PC-3 (cell line): ENCODE measurements around the gene HS3ST5.

Experiments used
- EZH2 ChIP-seq: fragments of 300-600 bp; sonication (generic); IDR thresholded peaks from one replicate; pipeline ENCODE4 v1.6.1; 2017; ENCODE audit warnings: antibody characterized with exemption, mild to moderate bottlenecking, low read length; ENCODE audit not compliant: unreplicated experiment
- EZH2phosphoT487 ChIP-seq: fragments of 300-600 bp; sonication (generic); IDR thresholded peaks from 2 replicates; pipeline ENCODE4 v1.6.1; 2018; ENCODE audit warnings: mild to moderate bottlenecking, antibody characterized with exemption, low read length, borderline replicate concordance
- TF ChIP-seq, protein P1 (sequence below): fragments of 300-600 bp; sonication (generic); conservative IDR thresholded peaks from 2 replicates; pipeline ENCODE4 v1.5.1; 2017; ENCODE audit warnings: antibody characterized with exemption, low read depth, mild to moderate bottlenecking, low read length

DNA sequence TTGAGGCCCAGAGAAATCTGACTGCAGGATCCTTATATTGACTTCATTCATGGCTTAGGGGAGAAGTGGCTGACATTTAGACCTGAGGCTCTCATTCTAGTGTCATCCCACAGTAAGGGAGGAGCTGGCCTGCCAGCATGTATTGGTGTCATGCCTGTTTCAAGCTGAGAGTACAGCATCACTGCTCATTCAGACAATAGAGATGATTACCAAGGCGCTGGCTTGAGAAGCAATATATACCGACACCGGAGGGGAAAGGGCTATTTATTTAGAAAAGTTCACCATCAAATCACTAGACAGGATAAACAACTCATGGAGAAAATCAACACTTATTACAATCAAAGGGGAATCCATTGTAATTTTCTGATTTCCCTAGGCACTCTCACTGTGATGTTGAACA lies 287.5 kb downstream of the HS3ST5 start:
- TF ChIP-seq, protein P1, sequence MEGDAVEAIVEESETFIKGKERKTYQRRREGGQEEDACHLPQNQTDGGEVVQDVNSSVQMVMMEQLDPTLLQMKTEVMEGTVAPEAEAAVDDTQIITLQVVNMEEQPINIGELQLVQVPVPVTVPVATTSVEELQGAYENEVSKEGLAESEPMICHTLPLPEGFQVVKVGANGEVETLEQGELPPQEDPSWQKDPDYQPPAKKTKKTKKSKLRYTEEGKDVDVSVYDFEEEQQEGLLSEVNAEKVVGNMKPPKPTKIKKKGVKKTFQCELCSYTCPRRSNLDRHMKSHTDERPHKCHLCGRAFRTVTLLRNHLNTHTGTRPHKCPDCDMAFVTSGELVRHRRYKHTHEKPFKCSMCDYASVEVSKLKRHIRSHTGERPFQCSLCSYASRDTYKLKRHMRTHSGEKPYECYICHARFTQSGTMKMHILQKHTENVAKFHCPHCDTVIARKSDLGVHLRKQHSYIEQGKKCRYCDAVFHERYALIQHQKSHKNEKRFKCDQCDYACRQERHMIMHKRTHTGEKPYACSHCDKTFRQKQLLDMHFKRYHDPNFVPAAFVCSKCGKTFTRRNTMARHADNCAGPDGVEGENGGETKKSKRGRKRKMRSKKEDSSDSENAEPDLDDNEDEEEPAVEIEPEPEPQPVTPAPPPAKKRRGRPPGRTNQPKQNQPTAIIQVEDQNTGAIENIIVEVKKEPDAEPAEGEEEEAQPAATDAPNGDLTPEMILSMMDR = no peak
- no peak for TF ChIP-seq EZH2
- TF ChIP-seq EZH2phosphoT487 = no peak
